Measurements from ENCODE around the gene THSD4. TPM values are rescaled to one million over a fixed set of nuclear protein-coding genes. Genes with fewer than 3 reads are reported as not detected.

Gene THSD4
- total and polyA plus RNA-seq, 9 of the 15 experiments (the other 6 are each of a cell fraction or from before 2014, with no cell fraction given), result 0.04 TPM; not detected in 5

- TF ChIP-seq, protein P1, sequence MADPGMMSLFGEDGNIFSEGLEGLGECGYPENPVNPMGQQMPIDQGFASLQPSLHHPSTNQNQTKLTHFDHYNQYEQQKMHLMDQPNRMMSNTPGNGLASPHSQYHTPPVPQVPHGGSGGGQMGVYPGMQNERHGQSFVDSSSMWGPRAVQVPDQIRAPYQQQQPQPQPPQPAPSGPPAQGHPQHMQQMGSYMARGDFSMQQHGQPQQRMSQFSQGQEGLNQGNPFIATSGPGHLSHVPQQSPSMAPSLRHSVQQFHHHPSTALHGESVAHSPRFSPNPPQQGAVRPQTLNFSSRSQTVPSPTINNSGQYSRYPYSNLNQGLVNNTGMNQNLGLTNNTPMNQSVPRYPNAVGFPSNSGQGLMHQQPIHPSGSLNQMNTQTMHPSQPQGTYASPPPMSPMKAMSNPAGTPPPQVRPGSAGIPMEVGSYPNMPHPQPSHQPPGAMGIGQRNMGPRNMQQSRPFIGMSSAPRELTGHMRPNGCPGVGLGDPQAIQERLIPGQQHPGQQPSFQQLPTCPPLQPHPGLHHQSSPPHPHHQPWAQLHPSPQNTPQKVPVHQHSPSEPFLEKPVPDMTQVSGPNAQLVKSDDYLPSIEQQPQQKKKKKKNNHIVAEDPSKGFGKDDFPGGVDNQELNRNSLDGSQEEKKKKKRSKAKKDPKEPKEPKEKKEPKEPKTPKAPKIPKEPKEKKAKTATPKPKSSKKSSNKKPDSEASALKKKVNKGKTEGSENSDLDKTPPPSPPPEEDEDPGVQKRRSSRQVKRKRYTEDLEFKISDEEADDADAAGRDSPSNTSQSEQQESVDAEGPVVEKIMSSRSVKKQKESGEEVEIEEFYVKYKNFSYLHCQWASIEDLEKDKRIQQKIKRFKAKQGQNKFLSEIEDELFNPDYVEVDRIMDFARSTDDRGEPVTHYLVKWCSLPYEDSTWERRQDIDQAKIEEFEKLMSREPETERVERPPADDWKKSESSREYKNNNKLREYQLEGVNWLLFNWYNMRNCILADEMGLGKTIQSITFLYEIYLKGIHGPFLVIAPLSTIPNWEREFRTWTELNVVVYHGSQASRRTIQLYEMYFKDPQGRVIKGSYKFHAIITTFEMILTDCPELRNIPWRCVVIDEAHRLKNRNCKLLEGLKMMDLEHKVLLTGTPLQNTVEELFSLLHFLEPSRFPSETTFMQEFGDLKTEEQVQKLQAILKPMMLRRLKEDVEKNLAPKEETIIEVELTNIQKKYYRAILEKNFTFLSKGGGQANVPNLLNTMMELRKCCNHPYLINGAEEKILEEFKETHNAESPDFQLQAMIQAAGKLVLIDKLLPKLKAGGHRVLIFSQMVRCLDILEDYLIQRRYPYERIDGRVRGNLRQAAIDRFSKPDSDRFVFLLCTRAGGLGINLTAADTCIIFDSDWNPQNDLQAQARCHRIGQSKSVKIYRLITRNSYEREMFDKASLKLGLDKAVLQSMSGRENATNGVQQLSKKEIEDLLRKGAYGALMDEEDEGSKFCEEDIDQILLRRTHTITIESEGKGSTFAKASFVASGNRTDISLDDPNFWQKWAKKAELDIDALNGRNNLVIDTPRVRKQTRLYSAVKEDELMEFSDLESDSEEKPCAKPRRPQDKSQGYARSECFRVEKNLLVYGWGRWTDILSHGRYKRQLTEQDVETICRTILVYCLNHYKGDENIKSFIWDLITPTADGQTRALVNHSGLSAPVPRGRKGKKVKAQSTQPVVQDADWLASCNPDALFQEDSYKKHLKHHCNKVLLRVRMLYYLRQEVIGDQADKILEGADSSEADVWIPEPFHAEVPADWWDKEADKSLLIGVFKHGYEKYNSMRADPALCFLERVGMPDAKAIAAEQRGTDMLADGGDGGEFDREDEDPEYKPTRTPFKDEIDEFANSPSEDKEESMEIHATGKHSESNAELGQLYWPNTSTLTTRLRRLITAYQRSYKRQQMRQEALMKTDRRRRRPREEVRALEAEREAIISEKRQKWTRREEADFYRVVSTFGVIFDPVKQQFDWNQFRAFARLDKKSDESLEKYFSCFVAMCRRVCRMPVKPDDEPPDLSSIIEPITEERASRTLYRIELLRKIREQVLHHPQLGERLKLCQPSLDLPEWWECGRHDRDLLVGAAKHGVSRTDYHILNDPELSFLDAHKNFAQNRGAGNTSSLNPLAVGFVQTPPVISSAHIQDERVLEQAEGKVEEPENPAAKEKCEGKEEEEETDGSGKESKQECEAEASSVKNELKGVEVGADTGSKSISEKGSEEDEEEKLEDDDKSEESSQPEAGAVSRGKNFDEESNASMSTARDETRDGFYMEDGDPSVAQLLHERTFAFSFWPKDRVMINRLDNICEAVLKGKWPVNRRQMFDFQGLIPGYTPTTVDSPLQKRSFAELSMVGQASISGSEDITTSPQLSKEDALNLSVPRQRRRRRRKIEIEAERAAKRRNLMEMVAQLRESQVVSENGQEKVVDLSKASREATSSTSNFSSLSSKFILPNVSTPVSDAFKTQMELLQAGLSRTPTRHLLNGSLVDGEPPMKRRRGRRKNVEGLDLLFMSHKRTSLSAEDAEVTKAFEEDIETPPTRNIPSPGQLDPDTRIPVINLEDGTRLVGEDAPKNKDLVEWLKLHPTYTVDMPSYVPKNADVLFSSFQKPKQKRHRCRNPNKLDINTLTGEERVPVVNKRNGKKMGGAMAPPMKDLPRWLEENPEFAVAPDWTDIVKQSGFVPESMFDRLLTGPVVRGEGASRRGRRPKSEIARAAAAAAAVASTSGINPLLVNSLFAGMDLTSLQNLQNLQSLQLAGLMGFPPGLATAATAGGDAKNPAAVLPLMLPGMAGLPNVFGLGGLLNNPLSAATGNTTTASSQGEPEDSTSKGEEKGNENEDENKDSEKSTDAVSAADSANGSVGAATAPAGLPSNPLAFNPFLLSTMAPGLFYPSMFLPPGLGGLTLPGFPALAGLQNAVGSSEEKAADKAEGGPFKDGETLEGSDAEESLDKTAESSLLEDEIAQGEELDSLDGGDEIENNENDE (IDR thresholded peaks at IDR 0.05; ENCODE audit: low read depth, low read length), result no peak
- no peak for TF ChIP-seq HCFC1 (IDR thresholded peaks at IDR 0.05; ENCODE audit: low read depth, low read length)
- TF ChIP-seq PRPF4 (IDR thresholded peaks at IDR 0.05; ENCODE audit: insufficient read depth, low read depth, low read length, poor library complexity, severe bottlenecking), result no peak
- TF ChIP-seq HIVEP1 (CRISPR knock-in tag; IDR thresholded peaks at IDR 0.05), result no peak
- no peak for TF ChIP-seq KAT2B (IDR thresholded peaks at IDR 0.05; ENCODE audit: low read depth, low read length)
- no peak for TF ChIP-seq CC2D1A (IDR thresholded peaks at IDR 0.05)
- TF ChIP-seq NFATC3 (IDR thresholded peaks at IDR 0.05), result no peak
- no peak for TF ChIP-seq ZNF589 (CRISPR knock-in tag; IDR thresholded peaks at IDR 0.05; ENCODE audit: low read depth)
- TF ChIP-seq ZNF133 (CRISPR knock-in tag; IDR thresholded peaks at IDR 0.05), result no peak
Observed at GRCh38 chr15:71304681-71305080, 189.4 kb downstream of the THSD4 start (continued).
